Endodermal cell (in vitro differentiated cells): ENCODE data around the gene USP31. TPM values are rescaled to one million over a fixed set of nuclear protein-coding genes. Genes with fewer than 3 reads are reported as not detected.

ENCODE experiments used
- DNase-seq: peaks from one replicate; pipeline ENCODE4 v3.0.0-alpha.2; 2017
- H3K27ac ChIP-seq: 2 replicates; pipeline ENCODE4 v1.5.1; 2013; ENCODE audit warnings: mild to moderate bottlenecking, low read depth, low read length, moderate library complexity
- H3K27me3 ChIP-seq: 2 replicates; pipeline ENCODE4 v1.6.1; 2013; ENCODE audit warnings: mild to moderate bottlenecking, low read length, moderate library complexity; ENCODE audit not compliant: insufficient read depth, control insufficient read depth, poor library complexity, severe bottlenecking
- H3K36me3 ChIP-seq: 2 replicates; pipeline ENCODE4 v1.7.0; 2013; ENCODE audit warnings: mild to moderate bottlenecking, low read length, moderate library complexity; ENCODE audit not compliant: control insufficient read depth, insufficient read depth
- H3K4me1 ChIP-seq: one replicate; pipeline ENCODE4 v1.7.0; 2013; ENCODE audit warnings: low read length; ENCODE audit not compliant: control insufficient read depth, insufficient read depth
- H3K4me3 ChIP-seq: 2 replicates; pipeline ENCODE4 v1.5.1; 2013; ENCODE audit warnings: mild to moderate bottlenecking, low read length, moderate library complexity
- H3K9ac ChIP-seq: 2 replicates; pipeline ENCODE4 v1.6.1; 2013; ENCODE audit warnings: mild to moderate bottlenecking, low read length, moderate library complexity; ENCODE audit not compliant: poor library complexity, severe bottlenecking; ENCODE audit errors: extremely low read depth
- H3K9me3 ChIP-seq: 2 replicates; pipeline ENCODE4 v1.6.1; 2013; ENCODE audit warnings: mild to moderate bottlenecking, low read length, moderate library complexity; ENCODE audit not compliant: control insufficient read depth
- H3K27ac Mint-ChIP-seq: 2 replicates; pipeline ENCODE4 v1.8.0; 2020; ENCODE audit warnings: mixed read lengths
- H3K27me3 Mint-ChIP-seq: 2 replicates; pipeline ENCODE4 v1.8.0; 2021; ENCODE audit warnings: mild to moderate bottlenecking, mixed read lengths; ENCODE audit not compliant: insufficient read depth
- H3K36me3 Mint-ChIP-seq: 2 replicates; pipeline ENCODE4 v1.8.0; 2020; ENCODE audit warnings: low read depth, mixed read lengths
- H3K4me1 Mint-ChIP-seq: 2 replicates; pipeline ENCODE4 v1.8.0; 2020; ENCODE audit warnings: mixed read lengths
- H3K4me3 Mint-ChIP-seq: 2 replicates; pipeline ENCODE4 v1.8.0; 2020; ENCODE audit warnings: mild to moderate bottlenecking, moderate library complexity, mixed read lengths
- H3K9me3 Mint-ChIP-seq: 2 replicates; pipeline ENCODE4 v1.8.0; 2020; ENCODE audit warnings: mild to moderate bottlenecking, mixed read lengths
- CTCF ChIP-seq: fragments of 200-600 bp; sonication (generic); conservative IDR thresholded peaks from 2 replicates; pipeline ENCODE4 v1.5.0; 2021; ENCODE audit warnings: antibody characterized with exemption, mild to moderate bottlenecking
- WGBS, 2 experiments: methylation state at CpG; one replicate each; pipeline versions ENCODE4 v1.1.5 to v1.1.7; 2013; ENCODE audit warnings: missing lambda C conversion rate in 2 of 2, mixed read lengths in 1 of 2; ENCODE audit not compliant: insufficient coverage in 1 of 2, insufficient read length in 1 of 2; 5-methylcytosine and 5-hydroxymethylcytosine counted together
- total RNA-seq, 2 donors: library from RNA; stranded (reverse); fragmentation: NEBNext Ultra II Directional in 1 of 2; extraction: Animal tissue kit (Norgen Biotek cat#: 25700) in 1 of 2; gene quantifications; 2 replicates in 1 of 2; 3 replicates in 1 of 2; pipeline ENCODE4 v1.2.1, GENCODE V29; 2021

The USP31 gene
- total RNA-seq, 2 donors from 2014 or later: 19.9 to 22.1 TPM

- DNase-seq: no peak
Observed at GRCh38 chr16:23079675-23080301, 69.5 kb downstream of the USP31 start.

GRCh38 chr16:23074423-23074822 lies 74.8 kb downstream of the USP31 start:
- no peak for TF ChIP-seq CTCF
- H3K27me3 Mint-ChIP-seq: no peaks in the 10 kb centered on the region
- no peaks in the 10 kb centered on the region for H3K9me3 Mint-ChIP-seq
- no peak for DNase-seq
- H3K36me3 ChIP-seq: peaks cover 66% of the 10 kb centered on the region
- no peaks in the 10 kb centered on the region for H3K27me3 ChIP-seq
- H3K4me3 ChIP-seq: no peak overlapping the region
- no peaks in the 10 kb centered on the region for H3K4me1 ChIP-seq
- peaks cover 63% of the 10 kb centered on the region for H3K36me3 Mint-ChIP-seq
- no peak overlapping the region for H3K4me3 Mint-ChIP-seq
- H3K27ac ChIP-seq: no peak overlapping the region
- WGBS, 2 experiments: 82 to 100% methylated on average over 1 to 3 of the region's 3 CpGs
- H3K9ac ChIP-seq: no peak overlapping the region
- no peak overlapping the region for H3K27ac Mint-ChIP-seq
- H3K4me1 Mint-ChIP-seq: no peaks in the 10 kb centered on the region
- no peaks in the 10 kb centered on the region for H3K9me3 ChIP-seq

More at GRCh38 chr16:23079675-23080301, 69.5 kb downstream of the USP31 start:
- H3K27me3 ChIP-seq: no peaks in the 10 kb centered on the region
- H3K9ac ChIP-seq: no peak overlapping the region
- Mint-ChIP-seq H3K27me3 (no peaks in the 10 kb centered on the region), H3K36me3 (peaks cover 61% of the 10 kb centered on the region), H3K4me1 (peaks cover 3% of the 10 kb centered on the region), H3K9me3 (no peaks in the 10 kb centered on the region), H3K4me3 (no peak overlapping the region), H3K27ac (no peak overlapping the region)
- WGBS, 2 experiments: 93 to 94% methylated on average over 10 to 13 of the region's 13 CpGs
- no peak for TF ChIP-seq CTCF
- no peak overlapping the region for H3K4me3 ChIP-seq
- peaks cover 51% of the 10 kb centered on the region for H3K36me3 ChIP-seq
- H3K4me1 ChIP-seq: no peaks in the 10 kb centered on the region
- H3K27ac ChIP-seq: no peak overlapping the region
- no peaks in the 10 kb centered on the region for H3K9me3 ChIP-seq

GRCh38 chr16:23072769-23073549 lies 76.3 kb downstream of the USP31 start:
- no peak overlapping the region for H3K4me3 ChIP-seq
- H3K4me1 ChIP-seq: no peaks in the 10 kb centered on the region
- Mint-ChIP-seq H3K4me3 (no peak overlapping the region), H3K4me1 (no peaks in the 10 kb centered on the region), H3K27me3 (no peaks in the 10 kb centered on the region), H3K36me3 (peaks cover 65% of the 10 kb centered on the region), H3K9me3 (no peaks in the 10 kb centered on the region), H3K27ac (no peak overlapping the region)
- no peak overlapping the region for H3K9ac ChIP-seq
- H3K9me3 ChIP-seq: no peaks in the 10 kb centered on the region
- H3K27ac ChIP-seq: no peak overlapping the region
- peaks cover 67% of the 10 kb centered on the region for H3K36me3 ChIP-seq
- peak; percentile 32 for TF ChIP-seq CTCF
- 92 to 94% methylated on average over 5 to 9 of the region's 9 CpGs for WGBS, 2 experiments
- DNase-seq: no peak
- no peaks in the 10 kb centered on the region for H3K27me3 ChIP-seq
